ENCODE data around the gene KBTBD7. TPM values are rescaled to one million over a fixed set of nuclear protein-coding genes. Genes with fewer than 3 reads are reported as not detected.

Gene KBTBD7
- total and polyA plus RNA-seq, 2 of the 13 experiments (the other 11 are each of a cell fraction or from before 2014, with no cell fraction given): 3.6 to 9.0 TPM

GRCh38 chr13:41193919-41194824 is at the start of gene KBTBD7 (continued):
- TF ChIP-seq, protein P1, sequence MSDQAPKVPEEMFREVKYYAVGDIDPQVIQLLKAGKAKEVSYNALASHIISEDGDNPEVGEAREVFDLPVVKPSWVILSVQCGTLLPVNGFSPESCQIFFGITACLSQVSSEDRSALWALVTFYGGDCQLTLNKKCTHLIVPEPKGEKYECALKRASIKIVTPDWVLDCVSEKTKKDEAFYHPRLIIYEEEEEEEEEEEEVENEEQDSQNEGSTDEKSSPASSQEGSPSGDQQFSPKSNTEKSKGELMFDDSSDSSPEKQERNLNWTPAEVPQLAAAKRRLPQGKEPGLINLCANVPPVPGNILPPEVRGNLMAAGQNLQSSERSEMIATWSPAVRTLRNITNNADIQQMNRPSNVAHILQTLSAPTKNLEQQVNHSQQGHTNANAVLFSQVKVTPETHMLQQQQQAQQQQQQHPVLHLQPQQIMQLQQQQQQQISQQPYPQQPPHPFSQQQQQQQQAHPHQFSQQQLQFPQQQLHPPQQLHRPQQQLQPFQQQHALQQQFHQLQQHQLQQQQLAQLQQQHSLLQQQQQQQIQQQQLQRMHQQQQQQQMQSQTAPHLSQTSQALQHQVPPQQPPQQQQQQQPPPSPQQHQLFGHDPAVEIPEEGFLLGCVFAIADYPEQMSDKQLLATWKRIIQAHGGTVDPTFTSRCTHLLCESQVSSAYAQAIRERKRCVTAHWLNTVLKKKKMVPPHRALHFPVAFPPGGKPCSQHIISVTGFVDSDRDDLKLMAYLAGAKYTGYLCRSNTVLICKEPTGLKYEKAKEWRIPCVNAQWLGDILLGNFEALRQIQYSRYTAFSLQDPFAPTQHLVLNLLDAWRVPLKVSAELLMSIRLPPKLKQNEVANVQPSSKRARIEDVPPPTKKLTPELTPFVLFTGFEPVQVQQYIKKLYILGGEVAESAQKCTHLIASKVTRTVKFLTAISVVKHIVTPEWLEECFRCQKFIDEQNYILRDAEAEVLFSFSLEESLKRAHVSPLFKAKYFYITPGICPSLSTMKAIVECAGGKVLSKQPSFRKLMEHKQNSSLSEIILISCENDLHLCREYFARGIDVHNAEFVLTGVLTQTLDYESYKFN (CRISPR knock-in tag; conservative IDR thresholded peaks at IDR 0.05): no peak; the same call in none of the 2 replicates
- peak; percentile 70 for TF ChIP-seq YY1 (IDR thresholded peaks at IDR 0.05; ENCODE audit: insufficient read depth, insufficient replicate concordance, low read depth, low read length)
- peak; percentile 82; the same call in 1 of the 2 replicates for TF ChIP-seq HNF1B (CRISPR knock-in tag; IDR thresholded peaks at IDR 0.05)
- TF ChIP-seq SMARCE1 (IDR thresholded peaks at IDR 0.05; ENCODE audit: borderline replicate concordance): no peak
- TF ChIP-seq ESRRA (CRISPR knock-in tag; IDR thresholded peaks at IDR 0.05; ENCODE audit: low read depth): no peak
- peak; percentile 33 for TF ChIP-seq AGO2 (optimal IDR thresholded peaks at IDR 0.05; ENCODE audit: low read depth, low read length)
- 0 out of 2 replicates have a peak, but pooled peaks have one; percentile 29 for TF ChIP-seq GFI1 (CRISPR knock-in tag; IDR thresholded peaks at IDR 0.05; ENCODE audit: borderline replicate concordance)
- TF ChIP-seq E2F5 (CRISPR knock-in tag; conservative IDR thresholded peaks at IDR 0.05): 0 out of 2 replicates have a peak, but pooled peaks have one; percentile 33
- no peak for TF ChIP-seq KAT2B (IDR thresholded peaks at IDR 0.05; ENCODE audit: borderline replicate concordance, low read depth, low read length)
- no peak for TF ChIP-seq ZBTB40 (IDR thresholded peaks at IDR 0.05)
- peak; percentile 82; the same call in 1 of the 2 replicates for TF ChIP-seq ZBTB40 (CRISPR knock-in tag; IDR thresholded peaks at IDR 0.05)
- peak; percentile 90 for TF ChIP-seq TARDBP (CRISPR knock-in tag; IDR thresholded peaks at IDR 0.05)
